Neuron (in vitro differentiated cells): Measurements from ENCODE around the gene ADAMTS13.

Source experiments
- H2AFZ ChIP-seq: one replicate; pipeline ENCODE4 v1.6.1; 2013; ENCODE audit warnings: low read depth, mild to moderate bottlenecking, inconsistent platforms, low read length, moderate library complexity
- H3K27me3 ChIP-seq: one replicate; pipeline ENCODE4 v1.6.1; 2013; ENCODE audit warnings: low read length; ENCODE audit not compliant: insufficient read depth
- H3K36me3 ChIP-seq: one replicate; pipeline ENCODE4 v1.6.1; 2013; ENCODE audit warnings: low read length; ENCODE audit not compliant: insufficient read depth
- H3K4me1 ChIP-seq: one replicate; pipeline ENCODE4 v1.6.1; 2013; ENCODE audit warnings: low read length; ENCODE audit not compliant: insufficient read depth
- H3K4me3 ChIP-seq: 2 replicates; pipeline ENCODE4 v1.5.1; 2013; ENCODE audit warnings: mild to moderate bottlenecking, low read length, moderate library complexity
- H3K9me3 ChIP-seq: one replicate; pipeline ENCODE4 v1.6.1; 2013; ENCODE audit warnings: low read length

Gene ADAMTS13

GRCh38 chr9:133400292-133400691 is 21.9 kb upstream of the ADAMTS13 start:
- Histone ChIP-seq H3K4me1 (no peaks in the 10 kb centered on the region), H3K36me3 (peaks cover 12% of the 10 kb centered on the region), H3K9me3 (no peaks in the 10 kb centered on the region), H3K4me3 (no peak overlapping the region), H2AFZ (no peak overlapping the region), H3K27me3 (no peaks in the 10 kb centered on the region)

DNA sequence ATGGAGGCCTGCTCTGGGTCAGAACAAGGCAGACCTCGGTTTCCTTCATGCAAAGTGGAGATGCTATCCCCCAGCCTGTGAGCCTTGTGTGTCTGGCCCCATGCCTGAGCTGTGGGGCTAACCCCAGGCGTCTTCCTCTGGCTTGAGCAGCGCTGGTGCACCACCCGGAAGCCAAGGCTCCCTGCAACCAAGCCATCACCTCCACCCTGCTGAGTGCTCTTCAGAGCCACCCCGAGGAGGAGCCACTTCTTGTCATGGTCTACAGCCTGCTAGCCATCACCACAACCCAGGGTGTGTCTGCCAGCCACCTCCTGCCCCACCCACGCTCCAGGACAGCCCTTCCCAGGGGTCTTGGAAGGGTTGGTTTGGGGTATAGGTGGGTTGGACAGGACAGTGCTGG is 20.6 kb upstream of the ADAMTS13 start:
- H3K27me3 ChIP-seq: no peaks in the 10 kb centered on the region
- H3K4me3 ChIP-seq: no peak overlapping the region
- no peaks in the 10 kb centered on the region for H3K4me1 ChIP-seq
- H2AFZ ChIP-seq: no peak overlapping the region
- peaks cover 24% of the 10 kb centered on the region for H3K36me3 ChIP-seq
- H3K9me3 ChIP-seq: no peaks in the 10 kb centered on the region

DNA sequence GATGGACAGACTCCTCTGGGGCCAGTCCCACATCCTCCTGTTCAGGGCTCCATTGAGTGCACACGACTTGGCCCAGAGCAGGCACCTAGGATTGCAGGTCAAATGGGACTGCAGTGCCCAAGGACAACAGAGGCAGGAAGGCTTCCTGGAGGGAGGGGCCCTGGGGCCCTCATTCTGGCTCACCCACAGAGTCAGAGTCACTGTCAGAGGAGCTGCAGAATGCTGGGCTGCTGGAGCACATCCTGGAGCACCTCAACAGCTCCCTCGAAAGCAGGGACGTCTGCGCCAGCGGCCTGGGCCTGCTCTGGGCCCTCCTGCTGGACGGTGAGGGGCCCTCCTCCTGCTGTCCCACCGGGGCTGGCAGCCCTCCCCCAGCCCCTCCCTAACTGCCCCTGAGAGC is 19.5 kb upstream of the ADAMTS13 start:
- Histone ChIP-seq H3K4me1 (no peaks in the 10 kb centered on the region), H2AFZ (no peak overlapping the region), H3K9me3 (no peaks in the 10 kb centered on the region), H3K27me3 (no peaks in the 10 kb centered on the region), H3K36me3 (peaks cover 33% of the 10 kb centered on the region), H3K4me3 (no peak overlapping the region)

GRCh38 chr9:133403766-133404453 is 18.3 kb upstream of the ADAMTS13 start:
- no peaks in the 10 kb centered on the region for H3K4me1 ChIP-seq
- no peak overlapping the region for H3K4me3 ChIP-seq
- H3K27me3 ChIP-seq: no peaks in the 10 kb centered on the region
- no peaks in the 10 kb centered on the region for H3K9me3 ChIP-seq
- H3K36me3 ChIP-seq: peaks cover 43% of the 10 kb centered on the region
- H2AFZ ChIP-seq: no peak overlapping the region

DNA sequence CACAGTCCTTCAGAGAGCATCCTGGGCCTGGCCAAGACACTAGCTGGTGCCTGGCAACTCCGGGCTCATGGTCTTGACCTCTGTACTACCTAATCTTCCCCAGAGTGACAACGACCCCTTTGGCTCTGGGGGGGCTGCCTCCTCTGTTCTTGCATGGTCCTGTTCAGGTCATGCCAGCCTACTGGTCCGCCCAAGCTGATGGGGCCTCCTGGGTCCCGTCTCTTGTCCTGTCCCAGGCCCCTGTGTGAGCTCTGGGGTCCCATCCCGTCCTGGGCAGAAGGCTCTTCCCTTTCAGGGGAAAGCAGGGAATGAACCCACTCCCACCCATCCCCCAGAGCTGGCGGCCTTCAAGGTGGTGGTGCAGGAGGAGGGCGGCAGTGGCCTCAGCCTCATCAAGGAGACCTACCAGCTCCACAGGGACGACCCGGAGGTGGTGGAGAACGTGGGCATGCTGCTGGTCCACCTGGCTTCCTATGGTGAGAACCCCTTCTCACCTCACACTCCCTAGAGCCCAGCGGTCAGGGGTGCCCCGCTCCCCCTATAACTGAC is 17.6 kb upstream of the ADAMTS13 start:
- Histone ChIP-seq H3K9me3 (no peaks in the 10 kb centered on the region), H3K27me3 (no peaks in the 10 kb centered on the region), H3K36me3 (peaks cover 47% of the 10 kb centered on the region), H3K4me3 (no peak overlapping the region), H3K4me1 (no peaks in the 10 kb centered on the region), H2AFZ (no peak overlapping the region)

- Histone ChIP-seq H3K4me1 (no peaks in the 10 kb centered on the region), H3K27me3 (no peaks in the 10 kb centered on the region), H2AFZ (no peak overlapping the region), H3K9me3 (no peaks in the 10 kb centered on the region), H3K4me3 (no peak overlapping the region), H3K36me3 (peaks cover 57% of the 10 kb centered on the region)
Observed at GRCh38 chr9:133405508-133406438, 16.4 kb upstream of the ADAMTS13 start.

GRCh38 chr9:133406480-133407307 is 15.5 kb upstream of the ADAMTS13 start:
- Histone ChIP-seq H3K4me1 (no peaks in the 10 kb centered on the region), H3K9me3 (no peaks in the 10 kb centered on the region), H3K4me3 (no peak overlapping the region), H3K36me3 (peaks cover 63% of the 10 kb centered on the region), H3K27me3 (no peaks in the 10 kb centered on the region), H2AFZ (no peak overlapping the region)

DNA sequence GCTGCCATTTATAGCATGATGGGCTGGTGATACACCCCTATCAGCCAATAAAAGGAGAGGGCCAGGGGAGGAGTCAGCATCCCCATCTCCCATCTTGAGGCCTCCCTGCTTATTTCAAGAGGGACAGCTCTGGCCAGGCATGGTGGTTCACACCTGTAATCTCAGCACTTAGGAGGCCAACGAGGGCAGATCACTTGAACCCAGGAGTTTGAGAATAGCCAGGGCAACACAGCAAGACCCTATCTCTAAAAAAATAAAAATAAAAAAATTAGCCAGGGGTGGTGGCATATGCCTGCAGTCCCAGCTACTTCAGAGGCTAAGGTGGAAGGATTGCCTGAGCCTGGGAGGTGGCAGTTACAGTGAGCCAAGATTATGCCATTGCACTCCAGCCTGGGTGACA is 14.1 kb upstream of the ADAMTS13 start:
- H3K36me3 ChIP-seq: peaks cover 73% of the 10 kb centered on the region

DNA sequence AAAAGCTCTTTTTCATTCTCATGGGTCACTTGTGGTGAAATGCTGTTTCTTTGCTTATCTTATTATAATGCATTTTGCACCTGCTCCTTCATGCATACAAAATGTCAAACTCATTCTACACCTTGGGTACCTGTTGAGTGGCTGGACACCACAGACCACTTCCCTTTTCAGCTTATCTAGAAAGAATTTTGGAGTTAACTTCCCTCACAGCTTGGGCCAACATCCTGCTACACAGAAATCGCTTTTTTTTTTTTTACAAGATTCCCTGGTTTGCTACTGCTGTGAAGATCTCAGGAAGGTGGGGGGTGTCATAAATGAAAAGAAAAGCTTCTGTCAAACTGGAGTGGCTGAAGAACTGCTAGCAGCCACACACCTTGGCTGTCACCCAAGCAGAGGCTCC is 7.0 kb upstream of the ADAMTS13 start:
- H3K4me3 ChIP-seq: no peak overlapping the region
- no peaks in the 10 kb centered on the region for H3K9me3 ChIP-seq
- H3K4me1 ChIP-seq: peaks cover 19% of the 10 kb centered on the region
- H3K27me3 ChIP-seq: no peaks in the 10 kb centered on the region
- H2AFZ ChIP-seq: no peak overlapping the region
- H3K36me3 ChIP-seq: peaks cover 52% of the 10 kb centered on the region

More for the DNA sequence above, 14.1 kb upstream of the ADAMTS13 start:
- Histone ChIP-seq H3K4me3 (no peak overlapping the region), H3K4me1 (no peaks in the 10 kb centered on the region), H2AFZ (no peak overlapping the region), H3K27me3 (no peaks in the 10 kb centered on the region), H3K9me3 (no peaks in the 10 kb centered on the region)

- peak within 1 kb of the TSS; percentile 86 for H3K4me3 ChIP-seq
- H2AFZ ChIP-seq: peak within 1 kb of the TSS; percentile 58
- peaks cover 19% of the 10 kb centered on the region for H3K4me1 ChIP-seq
- H3K27me3 ChIP-seq: no peaks in the 10 kb centered on the region
- no peaks in the 10 kb centered on the region for H3K9me3 ChIP-seq
- peaks cover 30% of the 10 kb centered on the region for H3K36me3 ChIP-seq
Observed at GRCh38 chr9:133417541-133418461, 4.4 kb upstream of the ADAMTS13 start, which contains the start of gene REXO4. REXO4 (minus strand) TSS chr9:133418010; CDS start chr9:133417844, 166 bp downstream.

GRCh38 chr9:133419005-133419404 is 3.2 kb upstream of the ADAMTS13 start:
- peaks cover 19% of the 10 kb centered on the region for H3K4me1 ChIP-seq

GRCh38 chr9:133420392-133420827 is 1.8 kb upstream of the ADAMTS13 start:
- Histone ChIP-seq H3K9me3 (no peaks in the 10 kb centered on the region), H3K27me3 (no peaks in the 10 kb centered on the region), H2AFZ (no peak overlapping the region), H3K36me3 (peaks cover 8% of the 10 kb centered on the region), H3K4me3 (no peak overlapping the region), H3K4me1 (peaks cover 19% of the 10 kb centered on the region)

More at GRCh38 chr9:133419005-133419404, 3.2 kb upstream of the ADAMTS13 start:
- no peaks in the 10 kb centered on the region for H3K27me3 ChIP-seq
- no peaks in the 10 kb centered on the region for H3K9me3 ChIP-seq
- H3K36me3 ChIP-seq: peaks cover 20% of the 10 kb centered on the region
- peak overlapping the region; percentile 86 for H3K4me3 ChIP-seq
- no peak overlapping the region for H2AFZ ChIP-seq
